T-cell (primary cell): Measurements from ENCODE around the gene GRWD1. TPM values are rescaled to one million over a fixed set of nuclear protein-coding genes. Genes with fewer than 3 reads are reported as not detected.
A peak's percentile ranks its signal among the peaks of the same experiment; 100 is the strongest.

Experiments
- ATAC-seq, 4 experiments: fragments of 200-7000 bp in 3 of 4; fragments of 150-1000 bp in 1 of 4; cut with Tn5 transposase; replicated peaks in 1 of 4; 1 replicate in 3 of 4; 2 replicates in 1 of 4; pipeline ENCODE4 v1.10.0; 2021; ENCODE audit warnings: moderate library complexity in 3 of 4, mild to moderate bottlenecking in 2 of 4, moderate number of reproducible peaks in 1 of 4
- CTCF ChIA-PET, 2 donors: fragments of 300-600 bp; sonication (Branson Sonifier 250); formaldehyde crosslinking; loops; one replicate each; lab custom pipeline; 2022; ENCODE audit warnings: antibody characterized with exemption in 2 of 2; lab: Charles Lee
- POLR2A ChIA-PET, 2 donors: fragments of 300-600 bp; sonication (Branson Sonifier 250); formaldehyde crosslinking; loops; one replicate each; lab custom pipeline; 2022; ENCODE audit warnings: antibody characterized with exemption in 2 of 2; lab: Charles Lee
- DNase-seq, 35 experiments: peaks; one replicate each; pipeline versions ENCODE4 v3.0.0 to v3.0.0-alpha.2; 2013 to 2023
- H3K27ac ChIP-seq: one replicate; pipeline ENCODE4 v1.5.1; 2013; ENCODE audit warnings: low read length
- H3K27me3 ChIP-seq, 2 experiments: replicated peaks in 1 of 2; 1 replicate in 1 of 2; 2 replicates in 1 of 2; pipeline versions ENCODE4 v1.6.1 to v1.7.0; 2013; ENCODE audit warnings: low read length in 1 of 2, mixed read lengths in 1 of 2; ENCODE audit not compliant: control insufficient read depth in 2 of 2, insufficient read depth in 2 of 2; ENCODE audit errors: extremely low read depth in 1 of 2
- H3K36me3 ChIP-seq, 2 donors: 1 replicate in 1 of 2; 2 replicates in 1 of 2; pipeline versions ENCODE4 v1.6.1 to v1.7.0; 2013; ENCODE audit warnings: low read length in 1 of 2; ENCODE audit not compliant: control insufficient read depth in 2 of 2, insufficient read depth in 1 of 2; ENCODE audit errors: extremely low read depth in 1 of 2
- H3K4me1 ChIP-seq, 2 experiments: 1 replicate in 1 of 2; 2 replicates in 1 of 2; pipeline versions ENCODE4 v1.6.1 to v1.7.0; 2013; ENCODE audit warnings: low read length in 2 of 2, mixed read lengths in 1 of 2; ENCODE audit not compliant: insufficient read depth in 2 of 2, control insufficient read depth in 1 of 2; ENCODE audit errors: extremely low read depth in 1 of 2
- H3K4me3 ChIP-seq, 2 donors: 1 replicate in 1 of 2; 2 replicates in 1 of 2; pipeline versions ENCODE4 v1.5.1 to v1.7.0; 2013; ENCODE audit warnings: mild to moderate bottlenecking in 2 of 2, low read length in 1 of 2, moderate library complexity in 1 of 2; ENCODE audit not compliant: control insufficient read depth in 1 of 2; ENCODE audit errors: extremely low read depth in 1 of 2
- H3K9me3 ChIP-seq: 2 replicates; pipeline ENCODE4 v1.7.0; 2013
- H3K27ac Mint-ChIP-seq, 2 donors: one replicate each; pipeline ENCODE4 v1.8.0; 2020 to 2021; ENCODE audit warnings: mild to moderate bottlenecking in 2 of 2, mixed read lengths in 2 of 2
- H3K27me3 Mint-ChIP-seq, 2 donors: one replicate each; pipeline ENCODE4 v1.8.0; 2021 to 2022; ENCODE audit warnings: mixed read lengths in 2 of 2
- H3K36me3 Mint-ChIP-seq: one replicate; pipeline ENCODE4 v1.8.0; 2021; ENCODE audit warnings: mixed read lengths
- H3K4me1 Mint-ChIP-seq, 3 donors: one replicate each; pipeline ENCODE4 v1.8.0; 2020 to 2022; ENCODE audit warnings: mixed read lengths in 3 of 3, mild to moderate bottlenecking in 1 of 3
- H3K4me3 Mint-ChIP-seq, 3 donors: one replicate each; pipeline ENCODE4 v1.8.0; 2020 to 2022; ENCODE audit warnings: mild to moderate bottlenecking in 3 of 3, mixed read lengths in 3 of 3, moderate library complexity in 3 of 3
- H3K9me3 Mint-ChIP-seq, 3 donors: one replicate each; pipeline ENCODE4 v1.8.0; 2020 to 2022; ENCODE audit warnings: mixed read lengths in 3 of 3
- WGBS: methylation state at CpG from one replicate; pipeline ENCODE4 v1.1.5; 2013; ENCODE audit warnings: missing lambda C conversion rate; ENCODE audit not compliant: insufficient coverage; 5-methylcytosine and 5-hydroxymethylcytosine counted together
- total RNA-seq, 35 experiments: library from RNA in 6 of 35; stranded (reverse) in 6 of 35; fragments of 120-200 nt in 1 of 35; gene quantifications; one replicate each; pipeline versions ENCODE4 v1.2.1 to v1.2.4 and lab custom pipeline; 2013 to 2026

GRWD1 gene
- total RNA-seq, 5 donors from 2014 or later (not counting 1 experiment from before 2014, with no cell fraction given) = 29.7 to 55.2 (median 42.6) TPM

- peaks cover 15 to 29% (median 19%) of the 10 kb centered on the region in 3 donors for H3K4me1 Mint-ChIP-seq
- H3K27ac Mint-ChIP-seq = no peak overlapping the region
- 91% methylated on average over 10 of the region's 29 CpGs for WGBS
- H3K27me3 Mint-ChIP-seq = no peaks in the 10 kb centered on the region
- no peak for DNase-seq
- H3K36me3 Mint-ChIP-seq = peaks cover 15% of the 10 kb centered on the region
- Histone ChIP-seq H3K4me3 (no peak overlapping the region), H3K36me3 (peaks cover 22 to 42% of the 10 kb centered on the region in 2 donors), H3K27me3 (no peaks in the 10 kb centered on the region), H3K27ac (no peak overlapping the region), H3K9me3 (no peaks in the 10 kb centered on the region), H3K4me1 (peaks cover 4 to 31% of the 10 kb centered on the region in 2 experiments)
- H3K9me3 Mint-ChIP-seq = no peaks in the 10 kb centered on the region
- CTCF ChIA-PET = interaction anchor here in 1 of 2 donors (0.6 kb wide), 1 partner anchor 102 kb away, joined by 3 read pairs; no protein-coding TSS in a partner anchor
- ATAC-seq = no peak
- peak overlapping the region in 1 of 3 donors; percentile 89 for H3K4me3 Mint-ChIP-seq
- POLR2A ChIA-PET = no interaction called here
Measured at GRCh38 chr19:48478339-48479256, 32.8 kb downstream of the GRWD1 start.

- H3K4me3 Mint-ChIP-seq = peak overlapping the region; percentile 78 to 89 (median 83)
- ChIA-PET CTCF (no interaction called here), POLR2A (no interaction called here)
- H3K9me3 Mint-ChIP-seq = no peaks in the 10 kb centered on the region
- peak overlapping the region; percentile 87 to 90 for H3K27ac Mint-ChIP-seq
- H3K36me3 ChIP-seq = peaks cover 15 to 31% of the 10 kb centered on the region in 2 donors
- H3K27me3 ChIP-seq = no peaks in the 10 kb centered on the region
- peaks cover 12% of the 10 kb centered on the region for H3K36me3 Mint-ChIP-seq
- 93% methylated on average over 6 of the region's 7 CpGs for WGBS
- peaks cover 4 to 29% of the 10 kb centered on the region in 2 experiments for H3K4me1 ChIP-seq
- no peak overlapping the region for H3K4me3 ChIP-seq
- H3K4me1 Mint-ChIP-seq = peaks cover 13 to 26% (median 19%) of the 10 kb centered on the region in 3 donors
- H3K9me3 ChIP-seq = no peaks in the 10 kb centered on the region
- DNase-seq = no peak
- no peak for ATAC-seq
- H3K27me3 Mint-ChIP-seq = no peaks in the 10 kb centered on the region
- peak overlapping the region; percentile 77 for H3K27ac ChIP-seq
Measured at GRCh38 chr19:48479686-48480085, 33.9 kb downstream of the GRWD1 start.

GRCh38 chr19:48480183-48480557 is 34.4 kb downstream of the GRWD1 start:
- DNase-seq (peak in 21 of 35 experiments; percentile 23 to 59 (median 37)), ATAC-seq (peak; percentile 46 to 63 (median 56))
- WGBS = 41% methylated on average over 32 of the region's 32 CpGs
- H3K4me3 ChIP-seq = peak overlapping the region; percentile 63 to 82
- Mint-ChIP-seq H3K4me1 (peaks cover 13 to 26% (median 19%) of the 10 kb centered on the region in 3 donors), H3K27ac (peak overlapping the region; percentile 87 to 90), H3K9me3 (no peaks in the 10 kb centered on the region), H3K27me3 (no peaks in the 10 kb centered on the region), H3K4me3 (peak overlapping the region; percentile 78 to 89 (median 83)), H3K36me3 (peaks cover 12% of the 10 kb centered on the region)
- CTCF ChIA-PET = no interaction called here
- H3K36me3 ChIP-seq = peaks cover 10 to 26% of the 10 kb centered on the region in 2 donors
- H3K9me3 ChIP-seq = no peaks in the 10 kb centered on the region
- peaks cover 0 to 3% of the 10 kb centered on the region in 2 experiments for H3K27me3 ChIP-seq
- H3K27ac ChIP-seq = peak overlapping the region; percentile 77
- POLR2A ChIA-PET = no interaction called here
- peaks cover 4 to 29% of the 10 kb centered on the region in 2 experiments for H3K4me1 ChIP-seq

GRCh38 chr19:48480558-48481500 is 35.0 kb downstream of the GRWD1 start:
- H3K27ac ChIP-seq = peak overlapping the region; percentile 77
- Mint-ChIP-seq H3K4me3 (peak overlapping the region; percentile 78 to 89 (median 83)), H3K36me3 (peaks cover 5% of the 10 kb centered on the region), H3K4me1 (peaks cover 13 to 26% (median 19%) of the 10 kb centered on the region in 3 donors), H3K27ac (peak overlapping the region; percentile 87 to 90), H3K27me3 (no peaks in the 10 kb centered on the region), H3K9me3 (no peaks in the 10 kb centered on the region)
- 6% methylated on average over 27 of the region's 52 CpGs for WGBS
- POLR2A ChIA-PET = interaction anchor here (0.6 to 0.7 kb wide), 2 partner anchors 175 to 822 kb away, joined by 5 read pairs; no protein-coding TSS in a partner anchor
- H3K27me3 ChIP-seq = peaks cover 0 to 3% of the 10 kb centered on the region in 2 experiments
- H3K9me3 ChIP-seq = no peaks in the 10 kb centered on the region
- CTCF ChIA-PET = no interaction called here
- H3K36me3 ChIP-seq = peaks cover 10 to 20% of the 10 kb centered on the region in 2 donors
- peak overlapping the region; percentile 63 to 82 for H3K4me3 ChIP-seq
- peaks cover 4 to 26% of the 10 kb centered on the region in 2 experiments for H3K4me1 ChIP-seq
- DNase-seq (peak in 33 of 35 experiments; percentile 30 to 71 (median 47)), ATAC-seq (peak; percentile 85 to 87 (median 86))

- peak overlapping the region; percentile 31 to 89 (median 83) for H3K4me3 Mint-ChIP-seq
- CTCF ChIA-PET = no interaction called here
- POLR2A ChIA-PET = interaction anchor here in 1 of 2 donors (0.5 kb wide), 1 partner anchor 1193 kb away, joined by 3 read pairs; no protein-coding TSS in a partner anchor
Measured at GRCh38 chr19:48481846-48482639, 36.3 kb downstream of the GRWD1 start.

More at GRCh38 chr19:48481846-48482639, 36.3 kb downstream of the GRWD1 start:
- Mint-ChIP-seq H3K36me3 (no peaks in the 10 kb centered on the region), H3K27me3 (no peaks in the 10 kb centered on the region), H3K27ac (peak overlapping the region; percentile 70 to 74), H3K9me3 (no peaks in the 10 kb centered on the region), H3K4me1 (peaks cover 13 to 26% (median 19%) of the 10 kb centered on the region in 3 donors)
- no peaks in the 10 kb centered on the region for H3K9me3 ChIP-seq
- DNase-seq (no peak), ATAC-seq (no peak)
- H3K27ac ChIP-seq = no peak overlapping the region
- peaks cover 4 to 26% of the 10 kb centered on the region in 2 experiments for H3K4me1 ChIP-seq
- H3K4me3 ChIP-seq = no peak overlapping the region
- WGBS = no CpG with 5 or more reads among the region's 7 CpGs
- H3K36me3 ChIP-seq = peaks cover 9 to 14% of the 10 kb centered on the region in 2 donors
- peaks cover 0 to 3% of the 10 kb centered on the region in 2 experiments for H3K27me3 ChIP-seq
